GM12892 (cell line): ENCODE measurements around the gene TESK1.
"Not testable (repeated sequence)": the region's sequence is repeated elsewhere in the genome, so short reads cannot be mapped to it uniquely, and the experiment has no call there.

ENCODE experiments used
- DNase-seq: peaks from one replicate; pipeline ENCODE4 v3.0.0; 2011; ENCODE audit not compliant: insufficient read length
- FAIRE-seq: peaks from 2 replicates; lab custom pipeline; 2011; peaks lifted over from hg19 to GRCh38; lab: Jason Lieb, UNC
- POLR2A ChIP-seq: IDR thresholded peaks from 2 replicates; pipeline ENCODE4 v1.6.1; 2011; ENCODE audit warnings: low read depth, low read length, control low read depth
- POLR2AphosphoS5 ChIP-seq: IDR thresholded peaks from 2 replicates; pipeline ENCODE4 v1.6.1; 2011; ENCODE audit warnings: low read depth, low read length, control low read depth
- TAF1 ChIP-seq: IDR thresholded peaks from 2 replicates; pipeline ENCODE4 v1.6.1; 2011; ENCODE audit warnings: low read depth, mild to moderate bottlenecking, control low read depth, low read length, borderline replicate concordance

Gene TESK1

DNA sequence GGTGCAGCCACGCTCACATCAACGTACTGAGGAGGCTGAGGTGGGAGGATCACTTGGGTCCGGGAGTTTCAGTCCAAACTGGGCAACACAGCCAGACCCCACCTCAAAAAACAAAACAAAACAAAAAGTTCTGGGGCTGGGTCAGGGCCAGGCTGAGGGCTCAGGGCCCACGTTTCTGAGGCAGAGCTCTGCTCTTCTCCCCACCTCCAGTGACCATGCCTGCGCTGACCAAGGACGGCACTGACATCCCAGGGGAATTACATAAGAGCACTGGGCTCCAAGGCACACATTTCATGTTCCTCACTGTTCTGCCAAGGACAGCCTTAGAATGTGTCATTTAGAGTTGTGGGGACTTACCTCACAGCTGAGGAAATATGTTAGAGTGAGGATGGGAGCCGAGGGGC is 40.4 kb upstream of the TESK1 start:
- FAIRE-seq (no peak), DNase-seq (no peak)
- no peak for TF ChIP-seq POLR2A
- TF ChIP-seq TAF1, result no peak
- no peak for TF ChIP-seq POLR2AphosphoS5

- FAIRE-seq (no peak), DNase-seq (no peak)
- TF ChIP-seq POLR2AphosphoS5 (no peak), TAF1 (no peak), POLR2A (no peak)
Measured at GRCh38 chr9:35566417-35566816, 38.6 kb upstream of the TESK1 start.

DNA sequence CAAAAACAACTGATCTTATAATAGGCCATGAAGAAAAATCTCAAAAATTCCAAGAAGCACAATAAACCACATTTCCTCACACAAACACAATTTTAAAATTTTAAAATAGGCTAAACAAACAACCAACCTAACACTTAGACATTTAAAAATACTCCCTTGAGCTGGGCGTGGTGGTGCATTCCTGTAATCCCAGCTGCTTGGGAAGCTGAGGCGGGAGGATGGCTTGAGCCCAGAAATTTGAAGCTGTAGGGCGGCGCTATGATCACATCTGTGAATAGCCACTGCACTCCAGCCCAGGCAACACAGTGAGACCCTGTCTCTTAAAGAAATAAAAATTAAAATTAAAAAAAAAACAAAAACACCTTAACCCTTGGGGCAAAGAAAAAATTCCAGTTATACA is 36.9 kb upstream of the TESK1 start:
- no peak for FAIRE-seq
- DNase-seq, result no peak
- TF ChIP-seq POLR2AphosphoS5, result no peak
- TF ChIP-seq POLR2A, result no peak
- TF ChIP-seq TAF1, result no peak

- FAIRE-seq (peak; percentile 64), DNase-seq (no peak)
- TF ChIP-seq POLR2A, result no peak
- TF ChIP-seq POLR2AphosphoS5, result no peak
- TF ChIP-seq TAF1, result no peak
Measured at GRCh38 chr9:35569206-35569605, 35.9 kb upstream of the TESK1 start.

DNA sequence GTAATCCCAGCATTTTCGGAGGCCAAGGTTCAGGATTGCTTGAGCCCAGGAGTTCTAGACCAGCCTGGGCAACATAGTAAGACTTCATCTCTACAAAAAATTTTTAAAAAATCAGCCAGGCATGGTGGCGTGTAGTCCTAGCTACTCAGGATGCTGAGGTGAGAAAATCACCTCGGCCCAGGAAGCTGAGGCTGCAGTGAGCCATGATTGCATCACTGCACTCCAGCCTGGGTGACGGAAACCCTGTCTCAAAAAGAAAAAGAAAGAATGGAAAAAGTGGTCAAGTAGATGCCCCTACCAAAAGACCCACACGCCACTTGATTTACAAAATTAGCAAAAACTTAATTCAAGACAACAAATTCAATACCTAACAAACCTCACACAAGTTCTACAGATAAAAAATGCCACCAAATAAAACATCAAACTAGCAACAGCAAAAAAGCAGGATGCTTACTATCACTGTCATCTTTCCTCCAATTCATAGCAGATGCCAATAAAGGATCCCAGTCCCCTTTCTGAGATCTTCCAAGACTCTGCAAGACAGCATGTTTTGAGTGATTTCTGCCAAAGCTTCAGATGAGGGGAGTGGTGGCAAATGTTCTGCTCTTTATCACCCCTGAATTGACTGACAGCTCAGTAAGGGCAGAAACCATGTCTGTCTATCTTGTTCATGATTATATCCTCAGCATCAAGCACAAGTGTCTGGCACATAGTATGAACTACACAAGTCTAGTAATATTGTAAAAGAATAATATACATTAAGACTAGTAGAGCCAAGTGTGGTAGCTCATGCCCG is 34.2 kb upstream of the TESK1 start:
- DNase-seq (no peak), FAIRE-seq (peak; percentile 71)
- TF ChIP-seq POLR2A (no peak), POLR2AphosphoS5 (no peak), TAF1 (no peak)

- DNase-seq, result no peak
- TF ChIP-seq POLR2AphosphoS5 (no peak), POLR2A (no peak), TAF1 (no peak)
- no peak for FAIRE-seq
Measured at GRCh38 chr9:35574578-35575122, 30.4 kb upstream of the TESK1 start.

- FAIRE-seq (no peak), DNase-seq (no peak)
- TF ChIP-seq TAF1, result no peak
- TF ChIP-seq POLR2A, result no peak
- no peak for TF ChIP-seq POLR2AphosphoS5
Measured at GRCh38 chr9:35575478-35575877, 29.6 kb upstream of the TESK1 start.

GRCh38 chr9:35577486-35577885 is 27.6 kb upstream of the TESK1 start:
- no peak for TF ChIP-seq POLR2AphosphoS5
- no peak for TF ChIP-seq POLR2A
- no peak for TF ChIP-seq TAF1
- DNase-seq, result no peak
- no peak for FAIRE-seq

GRCh38 chr9:35579130-35579529 is 25.9 kb upstream of the TESK1 start:
- no peak for TF ChIP-seq POLR2AphosphoS5
- no peak for TF ChIP-seq POLR2A
- DNase-seq (no peak), FAIRE-seq (peak; percentile 17)

GRCh38 chr9:35579659-35580227 is 25.3 kb upstream of the TESK1 start:
- not testable (repeated sequence) for FAIRE-seq, DNase-seq

DNA sequence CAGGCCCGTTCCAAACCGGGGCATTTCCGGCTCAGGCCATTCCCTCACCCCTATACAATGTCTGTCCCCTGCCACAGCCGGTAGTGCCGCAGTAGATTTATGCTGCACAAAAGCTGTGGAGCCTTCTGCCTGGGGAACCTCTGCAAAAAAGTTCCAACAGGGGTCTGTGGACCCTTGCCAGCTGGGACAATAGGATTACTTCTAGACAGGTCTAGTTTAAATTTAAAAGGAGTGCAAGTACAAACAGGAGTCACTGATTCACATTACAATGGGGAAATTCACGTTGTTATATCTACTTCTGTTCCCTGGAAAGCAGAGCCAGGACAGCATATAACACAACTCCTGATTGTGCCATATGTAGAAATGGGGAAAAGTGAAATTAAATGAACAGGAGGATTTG is 21.5 kb upstream of the TESK1 start:
- FAIRE-seq, result not testable (repeated sequence)

GRCh38 chr9:35584681-35585080 is 20.4 kb upstream of the TESK1 start:
- not testable (repeated sequence) for DNase-seq, FAIRE-seq

More for the DNA sequence above, 21.5 kb upstream of the TESK1 start:
- not testable (repeated sequence) for DNase-seq

DNA sequence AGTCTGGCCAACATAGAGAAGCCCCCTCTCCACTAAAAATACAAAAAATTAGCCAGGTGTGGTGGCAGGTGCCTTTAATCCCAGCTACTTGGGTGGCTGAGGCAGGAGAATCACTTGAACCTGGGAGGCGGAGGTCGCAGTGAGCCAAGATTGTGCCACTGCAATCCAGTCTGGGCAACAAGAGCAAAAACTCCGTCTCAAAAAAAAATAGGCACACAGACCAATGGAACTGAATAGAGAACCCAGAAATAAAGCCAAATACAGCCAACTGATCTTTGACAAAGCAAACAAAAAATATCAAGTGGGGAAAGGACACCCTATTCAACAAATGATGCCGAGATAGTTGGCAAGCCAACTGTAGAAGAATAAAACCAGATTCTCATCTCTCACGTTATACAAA is 16.6 kb upstream of the TESK1 start:
- DNase-seq, FAIRE-seq: not testable (repeated sequence)
